ENCODE data around the gene LEMD1. TPM values are rescaled to one million over a fixed set of nuclear protein-coding genes. Genes with fewer than 3 reads are reported as not detected.

Gene LEMD1
- polyA plus RNA-seq, 5 donors: 1.8 to 4.5 (median 3.8) TPM

DNA sequence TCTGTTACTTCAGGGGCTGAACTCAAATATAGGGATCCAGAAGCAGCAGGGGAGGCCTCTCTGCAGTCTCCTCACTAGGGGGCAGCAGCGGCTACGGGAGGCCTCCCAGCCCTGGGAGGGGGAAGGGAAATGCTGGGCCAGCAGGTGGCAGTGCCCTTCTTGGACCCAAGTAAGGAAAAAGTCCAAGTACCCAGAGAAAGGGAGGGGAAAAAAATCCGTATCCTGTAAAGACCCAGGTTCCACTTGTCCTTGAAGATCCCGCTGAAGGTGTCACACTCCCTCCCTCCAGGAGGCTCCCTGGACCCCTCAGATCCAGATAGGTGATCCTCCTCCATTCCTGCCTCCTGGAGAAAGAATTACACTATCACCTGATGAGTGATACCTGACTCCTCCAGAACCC lies 86.2 kb downstream of the LEMD1 start:
- DNase-seq: peak in 1 of 2 donors; percentile 67

DNA sequence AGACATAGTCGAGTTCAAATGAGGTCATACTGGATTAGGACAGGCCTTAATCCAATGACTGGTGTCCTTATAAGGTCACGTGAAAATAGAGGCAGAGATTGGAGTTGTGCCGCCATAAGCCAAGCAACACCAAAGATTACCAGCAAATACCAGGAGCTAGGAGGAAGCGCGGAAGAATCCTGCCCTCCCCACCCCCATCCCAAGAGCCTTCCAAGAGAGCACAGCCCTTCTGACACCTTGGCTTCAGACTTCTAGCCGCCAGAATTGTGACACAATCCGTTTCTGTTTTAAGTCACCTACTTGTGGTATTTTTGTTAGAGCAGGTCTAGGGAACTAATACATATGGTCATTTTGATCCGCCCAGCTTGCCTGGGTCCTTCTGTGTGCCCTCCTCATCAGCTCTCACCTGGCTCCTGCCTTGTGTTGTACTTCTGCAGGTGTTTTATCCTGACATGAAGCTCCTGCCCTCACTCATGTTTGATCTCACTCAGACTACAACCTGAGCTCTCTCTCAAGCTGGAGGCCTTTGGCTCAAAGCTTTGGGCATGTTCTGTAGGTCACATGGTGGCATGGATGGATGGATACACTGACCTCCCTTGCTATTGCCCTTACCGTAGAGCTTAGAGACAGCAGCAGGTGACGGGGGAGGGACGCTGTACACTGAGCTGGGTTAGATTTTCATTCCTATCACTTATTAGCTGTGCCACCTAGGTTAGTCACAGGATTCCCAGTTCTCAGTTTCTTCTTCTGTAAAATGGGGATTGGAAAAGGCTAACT lies 89.7 kb downstream of the LEMD1 start:
- DNase-seq: no peak

Other genes with a start within 250 kb of the LEMD1 start
- 10 to 100 TPM; 13.2 to 18.2 (median 16.1) TPM for gene DSTYK, start 210.4 kb downstream of the LEMD1 start, polyA plus RNA-seq (ENCODE audit: insufficient read depth in 1 of 5, insufficient read length in 5 of 5, low replicate concordance in 1 of 5)
- 10 to 100 TPM in 4 of 5 donors, 1 to 10 TPM in 1; 7.8 to 21.5 (median 12.3) TPM for gene TMCC2, start 194.1 kb downstream of the LEMD1 start, polyA plus RNA-seq (ENCODE audit: insufficient read depth in 1 of 5, insufficient read length in 5 of 5, low replicate concordance in 1 of 5)
- gene NUAK2, start 100.3 kb downstream of the LEMD1 start, polyA plus RNA-seq (ENCODE audit: insufficient read depth in 1 of 5, insufficient read length in 5 of 5, low replicate concordance in 1 of 5): 10 to 100 TPM in 1 of 5 donors, 1 to 10 TPM in 4; 6.0 to 10.5 (median 7.9) TPM
- 1 to 10 TPM in 1 of 5 donors, under 1 TPM in 4; 0.56 to 1.3 (median 0.77) TPM for gene KLHDC8A, start 65.1 kb downstream of the LEMD1 start, polyA plus RNA-seq (ENCODE audit: insufficient read depth in 1 of 5, insufficient read length in 5 of 5, low replicate concordance in 1 of 5)
- gene BLACAT1, start 34.0 kb upstream of the LEMD1 start, polyA plus RNA-seq (ENCODE audit: insufficient read depth in 1 of 5, insufficient read length in 5 of 5, low replicate concordance in 1 of 5): 1 to 10 TPM; 3.3 to 6.3 (median 4.5) TPM
- 10 to 100 TPM; 16.2 to 27.8 (median 20.6) TPM for gene CDK18, start 82.6 kb upstream of the LEMD1 start, polyA plus RNA-seq (ENCODE audit: insufficient read depth in 1 of 5, insufficient read length in 5 of 5, low replicate concordance in 1 of 5)
- 10 to 100 TPM; 19.2 to 27.7 (median 26.7) TPM for gene ELK4, start 210.0 kb upstream of the LEMD1 start, polyA plus RNA-seq (ENCODE audit: insufficient read depth in 1 of 5, insufficient read length in 5 of 5, low replicate concordance in 1 of 5)

Data from right lung (tissue), 5 donors.